ENCODE measurements around the gene TRIP4. TPM values are rescaled to one million over a fixed set of nuclear protein-coding genes. Genes with fewer than 3 reads are reported as not detected.

Gene TRIP4
- total and polyA plus RNA-seq, 12 donors, result 12.8 to 20.0 (median 17.3) TPM

DNA sequence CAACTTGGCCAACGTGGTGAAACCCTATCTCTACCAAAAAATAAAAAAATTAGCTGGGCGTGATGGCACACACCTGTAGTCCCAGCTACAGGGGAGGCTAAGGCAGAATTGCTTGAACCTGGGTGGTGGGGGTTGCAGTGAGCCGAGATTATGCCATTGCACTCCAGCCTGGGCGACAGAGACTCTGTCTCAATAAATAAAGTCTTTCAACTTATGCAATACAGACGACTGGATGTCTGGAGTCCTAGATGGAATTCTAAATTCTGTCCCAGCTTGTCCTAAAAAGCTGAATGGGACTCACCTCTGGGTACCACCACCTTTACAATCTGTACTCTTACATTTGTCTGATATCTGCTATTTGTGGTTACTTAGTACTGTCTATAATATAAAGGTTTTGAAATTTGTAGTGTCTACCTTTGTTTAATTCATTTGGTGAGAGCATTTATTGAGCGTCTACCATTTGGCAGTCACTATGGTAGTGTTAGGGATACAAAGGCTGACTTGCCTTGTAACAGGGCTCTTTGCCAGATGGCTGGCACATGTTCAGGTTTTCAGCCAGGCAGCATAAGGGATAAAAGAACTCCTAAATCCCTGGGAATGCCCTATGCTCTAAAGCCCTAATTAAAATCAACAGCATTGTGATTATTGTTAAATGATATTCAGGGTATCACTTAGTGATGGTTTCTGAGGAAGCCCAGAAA is 65.5 kb downstream of the TRIP4 start:
- DNase-seq, result peak; percentile 37 to 42

DNA sequence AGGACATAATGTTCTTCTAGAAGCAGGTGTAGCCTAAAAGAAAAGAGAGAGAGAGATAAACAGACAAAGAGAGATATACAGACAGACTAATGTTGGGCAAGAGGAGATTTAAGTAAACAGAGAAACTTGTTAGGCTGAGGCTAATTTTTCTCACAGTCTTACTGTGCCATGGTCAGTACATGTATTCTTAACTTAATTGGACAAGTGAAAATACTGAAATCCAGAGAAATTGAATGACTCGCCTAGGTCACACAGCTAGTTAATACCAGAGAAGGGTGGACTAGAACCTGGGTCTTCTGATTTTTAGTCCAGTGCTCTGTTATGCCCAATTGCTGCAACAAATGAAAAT is 66.0 kb downstream of the TRIP4 start:
- intact Hi-C loops (cut with DNase I), result loop anchor here in 1 of 10 donors (10.0 kb wide), 1 partner anchor 201 kb away; no protein-coding TSS in a partner anchor
- Histone ChIP-seq H3K27me3 (no peaks in the 10 kb centered on the region), H3K36me3 (peaks cover 0 to 58% (median 6%) of the 10 kb centered on the region in 9 donors), H3K27ac (no peak overlapping the region), H3K4me3 (no peak overlapping the region), H3K4me1 (peaks cover 0 to 36% (median 9%) of the 10 kb centered on the region in 9 donors), H3K9me3 (no peaks in the 10 kb centered on the region)
- 97 to 98% methylated on average over 1 of the region's 1 CpG for WGBS, 2 donors
- TF ChIP-seq, protein P1, sequence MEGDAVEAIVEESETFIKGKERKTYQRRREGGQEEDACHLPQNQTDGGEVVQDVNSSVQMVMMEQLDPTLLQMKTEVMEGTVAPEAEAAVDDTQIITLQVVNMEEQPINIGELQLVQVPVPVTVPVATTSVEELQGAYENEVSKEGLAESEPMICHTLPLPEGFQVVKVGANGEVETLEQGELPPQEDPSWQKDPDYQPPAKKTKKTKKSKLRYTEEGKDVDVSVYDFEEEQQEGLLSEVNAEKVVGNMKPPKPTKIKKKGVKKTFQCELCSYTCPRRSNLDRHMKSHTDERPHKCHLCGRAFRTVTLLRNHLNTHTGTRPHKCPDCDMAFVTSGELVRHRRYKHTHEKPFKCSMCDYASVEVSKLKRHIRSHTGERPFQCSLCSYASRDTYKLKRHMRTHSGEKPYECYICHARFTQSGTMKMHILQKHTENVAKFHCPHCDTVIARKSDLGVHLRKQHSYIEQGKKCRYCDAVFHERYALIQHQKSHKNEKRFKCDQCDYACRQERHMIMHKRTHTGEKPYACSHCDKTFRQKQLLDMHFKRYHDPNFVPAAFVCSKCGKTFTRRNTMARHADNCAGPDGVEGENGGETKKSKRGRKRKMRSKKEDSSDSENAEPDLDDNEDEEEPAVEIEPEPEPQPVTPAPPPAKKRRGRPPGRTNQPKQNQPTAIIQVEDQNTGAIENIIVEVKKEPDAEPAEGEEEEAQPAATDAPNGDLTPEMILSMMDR (IDR thresholded peaks at IDR 0.05), result no peak
- ATAC-seq (no peak), DNase-seq (no peak)

More for the DNA sequence above, 65.5 kb downstream of the TRIP4 start:
- H3K27me3 ChIP-seq, result no peaks in the 10 kb centered on the region
- H3K4me3 ChIP-seq, result no peak overlapping the region
- intact Hi-C loops (cut with DNase I), result loop anchor here in 1 of 10 donors (10.0 kb wide), 1 partner anchor 202 kb away; no protein-coding TSS in a partner anchor
- peaks cover 0 to 63% (median 10%) of the 10 kb centered on the region in 9 donors for H3K36me3 ChIP-seq
- ATAC-seq, result peak in 4 of 8 donors; percentile 41 to 76 (median 54)
- no peak overlapping the region for H3K27ac ChIP-seq
- WGBS, 2 donors, result 76 to 77% methylated on average over 6 of the region's 6 CpGs
- TF ChIP-seq, protein P1 (IDR thresholded peaks at IDR 0.05), result no peak
- H3K4me1 ChIP-seq, result peaks cover 0 to 38% (median 9%) of the 10 kb centered on the region in 9 donors
- no peaks in the 10 kb centered on the region for H3K9me3 ChIP-seq

DNA sequence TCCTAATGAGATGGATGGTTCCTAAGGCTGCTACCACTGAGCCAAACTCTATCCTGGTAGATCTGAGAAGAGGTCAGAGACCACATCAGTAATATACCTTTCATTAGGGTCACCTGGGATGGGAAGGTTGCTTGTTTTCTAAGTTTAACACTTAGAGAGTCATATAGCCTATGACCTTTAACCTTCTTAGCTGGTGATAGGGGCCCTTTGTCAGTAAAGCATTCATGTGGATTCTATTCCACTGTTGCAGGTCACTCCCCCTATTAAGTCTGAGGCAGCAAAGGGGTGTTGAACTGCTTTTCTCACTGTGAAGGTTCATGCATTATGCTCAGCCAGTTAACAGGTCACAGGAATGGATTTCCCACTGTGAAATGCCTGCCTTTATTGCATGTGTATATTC is 66.6 kb downstream of the TRIP4 start:
- Histone ChIP-seq H3K9me3 (no peaks in the 10 kb centered on the region), H3K27ac (peak overlapping the region in 1 of 10 donors; percentile 5), H3K4me3 (no peak overlapping the region), H3K4me1 (peaks cover 0 to 36% (median 9%) of the 10 kb centered on the region in 9 donors), H3K27me3 (no peaks in the 10 kb centered on the region), H3K36me3 (peaks cover 0 to 52% (median 6%) of the 10 kb centered on the region in 9 donors)
- intact Hi-C loops (cut with DNase I), result loop anchor here in 1 of 10 donors (10.0 kb wide), 1 partner anchor 201 kb away; no protein-coding TSS in a partner anchor
- ATAC-seq, result no peak
- TF ChIP-seq, protein P1 (IDR thresholded peaks at IDR 0.05), result no peak
- no peak for DNase-seq

DNA sequence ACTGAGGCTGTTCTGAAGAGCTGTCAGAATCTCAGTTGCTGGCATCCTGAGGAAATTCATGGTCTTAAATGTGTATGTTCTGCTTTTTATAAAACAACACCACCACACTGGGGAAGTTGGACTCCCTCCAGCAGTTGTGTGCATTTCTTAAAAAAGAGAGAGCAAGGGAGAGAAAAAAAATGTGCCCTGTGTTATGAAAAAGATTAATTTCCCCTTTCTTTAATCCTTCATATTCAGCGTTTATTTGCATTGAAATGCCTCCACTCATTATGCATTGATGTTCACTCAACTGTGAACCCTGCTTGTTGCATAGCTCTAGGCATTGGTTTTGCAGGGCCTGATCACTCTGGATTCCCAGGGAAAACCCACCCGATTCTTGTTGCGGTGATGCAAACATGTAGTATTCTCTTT is 68.3 kb downstream of the TRIP4 start:
- ATAC-seq (no peak), DNase-seq (peak in 1 of 2 donors; percentile 47)
- WGBS, 2 donors, result 80 to 83% methylated on average over 3 of the region's 3 CpGs
- H3K4me3 ChIP-seq, result no peak overlapping the region
- H3K27ac ChIP-seq, result peak overlapping the region in 1 of 10 donors; percentile 63
- peaks cover 0 to 37% (median 6%) of the 10 kb centered on the region in 9 donors for H3K36me3 ChIP-seq
- intact Hi-C loops (cut with DNase I), result loop anchor here in 1 of 10 donors (10.0 kb wide), 1 partner anchor 199 kb away; no protein-coding TSS in a partner anchor
- H3K27me3 ChIP-seq, result no peaks in the 10 kb centered on the region
- H3K9me3 ChIP-seq, result no peaks in the 10 kb centered on the region
- TF ChIP-seq, protein P1 (IDR thresholded peaks at IDR 0.05), result no peak
- H3K4me1 ChIP-seq, result peaks cover 0 to 43% (median 9%) of the 10 kb centered on the region in 9 donors

Data from heart right ventricle (tissue), 16 donors.